ENCODE results near the gene MIEN1.

MIEN1 gene

DNA sequence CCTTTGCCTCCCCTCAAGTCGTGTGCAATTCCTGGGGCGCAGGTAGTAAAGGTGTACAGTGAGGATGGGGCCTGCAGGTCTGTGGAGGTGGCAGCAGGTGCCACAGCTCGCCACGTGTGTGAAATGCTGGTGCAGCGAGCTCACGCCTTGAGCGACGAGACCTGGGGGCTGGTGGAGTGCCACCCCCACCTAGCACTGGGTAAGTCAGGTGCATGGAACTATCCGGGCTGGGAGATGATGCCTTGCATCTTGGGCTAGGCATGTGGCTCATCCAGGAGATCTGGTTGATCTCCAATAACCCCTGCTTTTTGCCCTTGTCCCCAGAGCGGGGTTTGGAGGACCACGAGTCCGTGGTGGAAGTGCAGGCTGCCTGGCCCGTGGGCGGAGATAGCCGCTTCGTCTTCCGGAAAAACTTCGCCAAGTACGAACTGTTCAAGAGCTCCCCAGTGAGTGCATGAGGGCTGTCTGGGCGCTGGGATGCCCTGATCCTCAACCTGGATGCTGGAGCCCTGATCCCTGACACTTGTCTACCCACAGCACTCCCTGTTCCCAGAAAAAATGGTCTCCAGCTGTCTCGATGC is 12.6 kb upstream of the MIEN1 start:
- no peak overlapping the region for H3K4me3 ChIP-seq (ENCODE audit: low read depth, low read length)
- no peak for TF ChIP-seq CTCF (IDR thresholded peaks at IDR 0.05; ENCODE audit: low read depth, low read length)

GRCh38 chr17:39742126-39742855 is 12.0 kb upstream of the MIEN1 start:
- H3K4me3 ChIP-seq (ENCODE audit: low read depth, low read length) = no peak overlapping the region
- no peak for TF ChIP-seq CTCF (IDR thresholded peaks at IDR 0.05; ENCODE audit: low read depth, low read length)

GRCh38 chr17:39740357-39741111 is 10.2 kb upstream of the MIEN1 start:
- no peak overlapping the region for H3K4me3 ChIP-seq (ENCODE audit: low read depth, low read length)
- no peak for TF ChIP-seq CTCF (IDR thresholded peaks at IDR 0.05; ENCODE audit: low read depth, low read length)

- TF ChIP-seq CTCF (IDR thresholded peaks at IDR 0.05; ENCODE audit: low read depth, low read length) = no peak
- H3K4me3 ChIP-seq (ENCODE audit: low read depth, low read length) = no peak overlapping the region
These were observed 9.6 kb upstream of the MIEN1 start for GRCh38 chr17:39739885-39740356.

DNA sequence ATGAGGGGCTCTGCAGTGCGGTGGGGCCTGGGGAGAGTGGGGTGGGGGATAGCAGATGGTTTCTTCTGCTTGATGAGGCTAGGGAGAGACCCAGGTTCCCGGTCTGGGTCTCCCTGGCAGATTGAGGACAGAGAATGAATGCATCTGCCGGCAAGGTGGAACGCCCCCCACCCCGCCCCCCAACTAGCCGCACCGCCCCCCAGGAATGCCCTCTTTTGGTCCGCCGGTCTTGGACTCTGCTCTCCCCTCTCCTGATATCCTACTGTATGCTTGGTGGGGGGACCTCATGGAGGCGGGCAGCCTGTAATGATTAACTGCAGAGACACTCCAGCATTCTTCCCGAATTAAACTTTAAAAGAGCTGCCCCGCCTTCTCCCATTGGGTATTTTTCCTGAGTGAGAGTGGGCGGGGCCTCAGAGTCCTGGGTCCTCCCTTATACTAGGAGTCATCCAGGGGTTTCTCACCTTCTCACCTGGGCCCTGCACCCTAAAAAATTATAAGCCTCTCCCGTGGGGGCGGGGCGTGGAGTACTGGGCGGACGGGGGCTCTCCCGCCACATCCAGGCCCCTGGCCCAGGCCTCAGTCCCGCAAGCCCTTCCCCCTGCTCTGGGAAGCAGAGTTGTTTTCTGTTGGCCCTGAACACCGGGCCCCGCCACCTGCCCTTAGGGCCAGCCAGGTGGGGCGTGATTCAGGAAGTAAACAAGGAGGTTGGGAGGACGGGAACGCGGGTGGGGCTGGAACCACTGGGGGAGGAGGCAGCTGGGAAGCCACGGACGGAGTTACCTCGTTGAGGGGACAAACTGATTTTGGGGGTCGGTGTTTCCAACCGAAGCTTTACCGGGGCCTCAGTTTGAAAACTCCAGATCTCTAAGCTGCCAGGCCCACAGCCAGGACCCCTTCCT is 8.9 kb upstream of the MIEN1 start:
- H3K4me3 ChIP-seq (ENCODE audit: low read depth, low read length) = no peak overlapping the region
- TF ChIP-seq CTCF (IDR thresholded peaks at IDR 0.05; ENCODE audit: low read depth, low read length) = no peak

DNA sequence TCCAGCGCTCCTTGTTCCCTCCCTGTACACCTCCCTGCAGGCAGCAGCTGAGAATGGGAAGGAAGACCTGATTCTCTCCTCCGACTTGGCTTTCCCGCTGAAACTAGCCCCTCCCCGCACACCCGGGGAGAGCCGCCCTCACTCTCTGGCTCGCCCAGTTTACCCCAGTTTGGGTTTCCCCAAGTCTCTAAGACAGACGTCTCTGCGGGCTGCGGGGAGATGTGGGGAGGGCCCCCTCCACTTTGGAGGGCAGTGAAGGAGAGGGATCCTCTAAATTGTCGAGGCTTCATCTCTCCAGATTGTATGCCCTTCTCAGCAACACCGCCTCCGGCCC is 8.2 kb upstream of the MIEN1 start:
- H3K4me3 ChIP-seq (ENCODE audit: low read depth, low read length) = no peak overlapping the region
- no peak for TF ChIP-seq CTCF (IDR thresholded peaks at IDR 0.05; ENCODE audit: low read depth, low read length)
